Gastroesophageal sphincter (tissue), 4 donors: ENCODE results near the gene FGF3. TPM values are rescaled to one million over a fixed set of nuclear protein-coding genes. Genes with fewer than 3 reads are reported as not detected.

Experiments
- ATAC-seq: fragments of 150-250 bp; one replicate; pipeline ENCODE4 v1.9.1; 2016; ENCODE audit warnings: mild to moderate bottlenecking, moderate library complexity
- H3K27ac ChIP-seq, 4 donors: fragments of 200-600 bp; sonication (generic) in 3 of 4; 1 replicate in 3 of 4; 2 replicates in 1 of 4; pipeline ENCODE4 v1.5.1; 2016 to 2019
- H3K27me3 ChIP-seq: fragments of 200-600 bp; sonication (generic); one replicate; pipeline ENCODE4 v1.5.1; 2019
- H3K36me3 ChIP-seq, 2 donors: fragments of 200-600 bp; sonication (generic); one replicate each; pipeline ENCODE4 v1.5.1; 2019; ENCODE audit warnings: control low read depth in 1 of 2
- H3K4me1 ChIP-seq, 3 donors: fragments of 200-600 bp; sonication (generic); 1 replicate in 2 of 3; 2 replicates in 1 of 3; pipeline ENCODE4 v1.5.1; 2016 to 2019; ENCODE audit warnings: control low read depth in 2 of 3
- H3K4me3 ChIP-seq, 2 donors: fragments of 200-600 bp; sonication (generic); one replicate each; pipeline ENCODE4 v1.5.1; 2019; ENCODE audit warnings: mild to moderate bottlenecking in 1 of 2, moderate library complexity in 1 of 2
- H3K9me3 ChIP-seq, 3 donors: fragments of 200-600 bp; sonication (generic); one replicate each; pipeline ENCODE4 v1.5.1; 2017 to 2019; ENCODE audit warnings: control low read depth in 2 of 3
- EP300 ChIP-seq: sonication (generic); formaldehyde crosslinking; IDR thresholded peaks from one replicate; pipeline ENCODE4 v1.6.1; 2017; ENCODE audit warnings: antibody characterized with exemption, mild to moderate bottlenecking
- POLR2A ChIP-seq, 2 donors: fragments of 450-650 bp; IDR thresholded peaks; one replicate each; pipeline ENCODE4 v1.6.1; 2017; ENCODE audit warnings: antibody characterized with exemption in 2 of 2, mild to moderate bottlenecking in 2 of 2, moderate library complexity in 1 of 2
- POLR2AphosphoS5 ChIP-seq: sonication (generic); formaldehyde crosslinking; IDR thresholded peaks from one replicate; pipeline ENCODE4 v1.6.1; 2017; ENCODE audit warnings: antibody characterized with exemption
- WGBS, 2 donors: methylation state at CpG; one replicate each; pipeline ENCODE4 v1.1.5; 2018; ENCODE audit warnings: low coverage in 1 of 2; 5-methylcytosine and 5-hydroxymethylcytosine counted together
- total RNA-seq, 4 donors: library from RNA; depleted of rRNA; stranded (reverse); fragments of >200 nt; gene quantifications; one replicate each; pipeline ENCODE4 v1.1.0, GENCODE V29; 2016
- TF ChIP-seq, protein P1 (sequence below), 4 experiments: fragments of 200-600 bp in 2 of 4; fragments of 450-650 bp in 2 of 4; sonication (generic) in 1 of 4; IDR thresholded peaks; one replicate each; pipeline ENCODE4 v1.5.1; 2017 to 2019; ENCODE audit warnings: antibody characterized with exemption in 4 of 4, mild to moderate bottlenecking in 2 of 4, moderate library complexity in 2 of 4

FGF3 gene
- total RNA-seq, 4 donors from 2014 or later, result not detected

DNA sequence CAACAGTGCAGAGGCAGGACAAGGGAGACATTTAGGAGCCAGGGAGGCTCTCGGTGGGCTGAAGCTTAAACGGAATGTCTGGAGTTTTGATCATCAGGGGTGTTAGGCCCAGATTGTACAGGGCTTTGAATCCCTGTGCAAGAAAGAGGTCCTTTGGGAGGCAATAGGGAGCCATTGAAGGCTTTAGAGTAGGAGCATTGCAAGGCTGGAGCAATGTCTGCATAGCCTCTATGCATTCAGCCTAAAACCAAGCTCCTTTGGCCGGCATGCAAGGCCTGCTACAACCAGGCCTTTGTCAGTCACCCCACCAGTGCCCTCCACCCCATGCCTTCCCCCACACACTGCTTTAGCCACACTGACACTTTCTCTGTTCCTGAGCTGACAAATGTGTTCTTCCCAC lies 47.4 kb upstream of the FGF3 start:
- no peaks in the 10 kb centered on the region for H3K4me1 ChIP-seq
- peaks cover 72% of the 10 kb centered on the region for H3K27me3 ChIP-seq
- no peaks in the 10 kb centered on the region for H3K36me3 ChIP-seq
- ATAC-seq, result no peak
- TF ChIP-seq POLR2A (IDR thresholded peaks at IDR 0.05) (no peak), EP300 (no peak), POLR2AphosphoS5 (no peak)
- TF ChIP-seq, protein P1, sequence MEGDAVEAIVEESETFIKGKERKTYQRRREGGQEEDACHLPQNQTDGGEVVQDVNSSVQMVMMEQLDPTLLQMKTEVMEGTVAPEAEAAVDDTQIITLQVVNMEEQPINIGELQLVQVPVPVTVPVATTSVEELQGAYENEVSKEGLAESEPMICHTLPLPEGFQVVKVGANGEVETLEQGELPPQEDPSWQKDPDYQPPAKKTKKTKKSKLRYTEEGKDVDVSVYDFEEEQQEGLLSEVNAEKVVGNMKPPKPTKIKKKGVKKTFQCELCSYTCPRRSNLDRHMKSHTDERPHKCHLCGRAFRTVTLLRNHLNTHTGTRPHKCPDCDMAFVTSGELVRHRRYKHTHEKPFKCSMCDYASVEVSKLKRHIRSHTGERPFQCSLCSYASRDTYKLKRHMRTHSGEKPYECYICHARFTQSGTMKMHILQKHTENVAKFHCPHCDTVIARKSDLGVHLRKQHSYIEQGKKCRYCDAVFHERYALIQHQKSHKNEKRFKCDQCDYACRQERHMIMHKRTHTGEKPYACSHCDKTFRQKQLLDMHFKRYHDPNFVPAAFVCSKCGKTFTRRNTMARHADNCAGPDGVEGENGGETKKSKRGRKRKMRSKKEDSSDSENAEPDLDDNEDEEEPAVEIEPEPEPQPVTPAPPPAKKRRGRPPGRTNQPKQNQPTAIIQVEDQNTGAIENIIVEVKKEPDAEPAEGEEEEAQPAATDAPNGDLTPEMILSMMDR (IDR thresholded peaks at IDR 0.05), result no peak
- no peaks in the 10 kb centered on the region for H3K9me3 ChIP-seq
- no peak overlapping the region for H3K27ac ChIP-seq
- H3K4me3 ChIP-seq, result no peak overlapping the region
- WGBS, 2 donors, result 100% methylated on average over 1 of the region's 3 CpGs; no CpG with 5 or more reads in 1 of the 2 donors

DNA sequence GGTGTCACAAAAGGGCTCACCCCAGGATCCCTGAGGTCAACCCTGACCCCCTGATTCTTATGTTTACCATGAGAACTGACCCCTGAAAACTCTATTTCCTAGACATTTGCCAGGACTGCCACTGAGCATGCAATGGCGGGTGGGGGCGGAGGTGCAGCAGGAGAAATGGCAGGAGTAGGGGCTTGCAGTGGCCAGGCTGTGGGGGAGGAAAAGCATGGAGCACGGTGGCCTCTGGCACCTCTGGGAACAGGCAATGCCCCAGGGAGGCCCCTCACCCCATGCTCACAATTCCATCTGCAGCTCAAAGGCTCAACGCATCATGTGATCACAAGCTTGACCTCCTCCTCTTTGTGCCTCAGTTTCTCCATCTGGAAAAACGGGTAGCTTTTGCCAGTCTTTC lies 46.5 kb upstream of the FGF3 start:
- 71 to 77% methylated on average over 3 to 5 of the region's 5 CpGs for WGBS, 2 donors
- no peak overlapping the region for H3K27ac ChIP-seq
- H3K27me3 ChIP-seq, result peaks cover 81% of the 10 kb centered on the region
- no peaks in the 10 kb centered on the region for H3K36me3 ChIP-seq
- TF ChIP-seq POLR2AphosphoS5, result no peak
- TF ChIP-seq POLR2A (IDR thresholded peaks at IDR 0.05), result no peak
- TF ChIP-seq, protein P1 (IDR thresholded peaks at IDR 0.05), result no peak
- no peak for TF ChIP-seq EP300
- no peaks in the 10 kb centered on the region for H3K4me1 ChIP-seq
- no peaks in the 10 kb centered on the region for H3K9me3 ChIP-seq
- no peak for ATAC-seq
- H3K4me3 ChIP-seq, result no peak overlapping the region

- Histone ChIP-seq H3K4me3 (no peak overlapping the region), H3K27ac (no peak overlapping the region), H3K4me1 (no peaks in the 10 kb centered on the region), H3K27me3 (peaks cover 89% of the 10 kb centered on the region), H3K36me3 (no peaks in the 10 kb centered on the region), H3K9me3 (no peaks in the 10 kb centered on the region)
- TF ChIP-seq, protein P1 (IDR thresholded peaks at IDR 0.05), result no peak
- TF ChIP-seq POLR2AphosphoS5, result no peak
- TF ChIP-seq EP300, result no peak
- no peak for TF ChIP-seq POLR2A (IDR thresholded peaks at IDR 0.05)
- WGBS, 2 donors, result 77% methylated on average over 7 to 14 of the region's 27 CpGs
- ATAC-seq, result no peak
Observed at GRCh38 chr11:69864686-69865661, 45.8 kb upstream of the FGF3 start.

DNA sequence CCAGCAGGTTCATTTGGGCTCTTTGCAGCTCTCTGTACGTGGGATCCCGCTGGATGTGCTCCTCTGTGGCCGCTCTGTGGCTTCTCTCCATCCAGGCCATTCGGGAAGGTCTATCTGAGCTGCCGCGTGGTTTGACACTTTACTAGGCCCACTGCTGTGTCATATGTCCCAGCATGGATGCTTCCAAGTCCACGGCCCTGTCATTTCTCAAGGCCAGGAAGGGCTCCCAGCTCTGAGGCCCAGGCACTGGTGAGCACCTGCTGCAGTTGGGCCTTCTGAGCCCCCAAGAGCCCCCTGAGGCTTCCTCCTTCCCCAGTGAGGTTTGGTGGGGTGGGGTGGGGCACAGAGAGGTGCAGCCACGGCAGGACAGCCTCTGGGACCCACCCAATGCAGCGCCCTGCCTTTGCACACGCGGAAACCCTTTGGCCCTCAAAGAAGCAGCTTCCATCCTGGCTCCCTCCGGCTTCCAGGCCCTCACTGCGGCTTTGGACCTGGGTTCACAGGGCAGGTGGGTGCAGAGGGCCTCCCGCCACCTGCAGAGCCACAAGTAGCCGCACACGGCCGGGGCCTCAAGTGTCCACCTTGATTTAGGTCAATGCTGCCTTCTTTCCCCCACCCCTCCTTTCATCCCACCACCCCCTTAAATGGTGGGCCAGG lies 44.5 kb upstream of the FGF3 start:
- Histone ChIP-seq H3K36me3 (no peaks in the 10 kb centered on the region), H3K27ac (no peak overlapping the region), H3K27me3 (peaks cover 96% of the 10 kb centered on the region), H3K9me3 (no peaks in the 10 kb centered on the region), H3K4me1 (no peaks in the 10 kb centered on the region), H3K4me3 (no peak overlapping the region)
- TF ChIP-seq, protein P1 (IDR thresholded peaks at IDR 0.05), result no peak
- no peak for TF ChIP-seq POLR2AphosphoS5
- no peak for TF ChIP-seq EP300
- TF ChIP-seq POLR2A (IDR thresholded peaks at IDR 0.05), result no peak
- 74 to 86% methylated on average over 3 to 7 of the region's 17 CpGs for WGBS, 2 donors
- ATAC-seq, result no peak
